Measurements from ENCODE around the gene TTC9B. TPM values are rescaled to one million over a fixed set of nuclear protein-coding genes. Genes with fewer than 3 reads are reported as not detected.

The TTC9B gene
- total and polyA plus RNA-seq, 4 experiments from 2014 or later, result not detected

DNA sequence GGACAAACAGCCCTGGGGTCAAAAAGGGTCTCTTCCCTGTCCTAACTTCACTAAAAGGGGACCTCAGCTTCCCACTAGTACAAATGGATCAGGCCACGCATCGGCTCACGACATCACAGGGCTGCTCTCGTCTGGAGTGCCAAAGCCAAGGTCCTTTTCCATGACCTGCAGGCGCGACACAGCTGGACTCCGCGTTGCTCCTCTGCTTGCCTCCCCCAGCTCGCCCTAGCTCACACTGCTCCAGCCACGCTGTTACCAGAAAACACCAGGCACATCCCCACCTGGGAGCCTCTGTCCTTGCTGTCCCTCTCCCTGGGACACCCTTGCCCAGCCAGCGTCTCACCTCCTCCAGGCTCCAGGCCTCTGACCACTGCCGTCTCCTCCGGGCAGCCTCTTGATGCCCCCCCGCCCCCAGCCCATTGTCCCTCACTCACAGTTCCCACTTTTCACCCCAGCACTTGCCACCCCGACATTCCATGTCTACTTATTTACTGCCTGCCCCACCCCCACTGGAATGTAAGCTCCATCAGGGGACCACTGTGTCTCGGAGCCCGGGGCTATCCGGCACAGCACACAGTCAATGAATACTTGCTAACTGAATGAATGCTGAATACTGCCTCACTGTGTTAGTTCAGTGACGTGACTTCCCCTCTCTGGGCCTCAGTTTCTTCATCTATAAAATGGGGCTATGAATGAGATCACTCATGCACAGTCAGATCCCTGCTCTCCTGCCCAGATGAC lies 46.3 kb upstream of the TTC9B start:
- H3K36me3 Mint-ChIP-seq, result peaks cover 18 to 59% of the 10 kb centered on the region in 2 donors

DNA sequence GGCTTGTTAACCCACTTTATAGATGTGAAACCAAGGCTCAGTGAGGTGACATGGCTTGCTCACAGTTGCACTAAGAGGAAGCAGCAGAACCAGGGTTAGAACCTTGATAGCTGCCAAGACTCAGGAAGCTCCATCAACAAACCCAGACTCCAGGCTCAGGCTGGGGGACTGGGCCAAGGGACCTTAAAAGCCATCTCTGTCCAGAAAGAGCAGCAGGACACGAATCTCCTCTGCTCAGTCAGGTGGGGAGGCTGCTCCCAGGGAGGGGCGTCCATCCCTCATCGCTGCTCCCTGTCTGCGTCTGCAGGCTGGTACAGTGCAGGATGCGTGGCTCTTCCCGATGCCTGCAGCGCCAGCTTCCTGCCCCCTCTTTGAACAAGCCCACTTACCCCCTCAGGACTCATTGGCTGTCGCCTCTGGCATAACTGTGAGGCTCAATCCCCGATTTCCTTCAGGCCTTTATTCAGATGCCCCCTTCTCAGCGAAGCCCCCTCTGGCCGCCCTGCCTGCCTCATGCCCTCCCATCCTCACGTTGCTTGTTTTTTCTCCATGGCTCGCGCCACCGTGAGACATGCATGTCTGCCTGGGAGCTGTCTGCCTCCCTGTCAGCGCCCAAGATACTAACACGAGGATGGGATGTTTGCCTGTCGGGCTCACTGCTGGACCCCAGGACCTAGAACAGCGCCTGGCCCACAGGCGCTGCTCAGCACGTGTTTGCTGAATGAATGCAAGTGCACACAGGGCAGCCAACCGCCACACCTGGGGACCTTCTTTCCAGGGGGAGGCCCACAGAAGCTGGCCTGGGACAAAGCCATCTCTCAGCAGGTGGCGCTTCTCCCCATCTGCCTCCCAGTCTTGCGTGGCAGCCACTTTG lies 45.5 kb upstream of the TTC9B start:
- ChIA-PET CTCF (ENCODE audit: partially characterized antibody) (no interaction called here), POLR2A (ENCODE audit: partially characterized antibody) (no interaction called here)
- peaks cover 18 to 55% of the 10 kb centered on the region in 2 donors for H3K36me3 Mint-ChIP-seq
- Histone ChIP-seq H3K36me3 (ENCODE audit: insufficient read depth, low read length) (peaks cover 14% of the 10 kb centered on the region), H3K4me1 (ENCODE audit: insufficient read depth, low read length) (no peaks in the 10 kb centered on the region), H3K27ac (ENCODE audit: low read depth, low read length) (no peak overlapping the region), H3K27me3 (ENCODE audit: insufficient read depth, low read length) (no peaks in the 10 kb centered on the region), H3K4me3 (ENCODE audit: low read length in 2 of 2) (no peak overlapping the region), H3K9me3 (ENCODE audit: control insufficient read depth in 1 of 2, low read length in 2 of 2) (no peaks in the 10 kb centered on the region)
- H3K9me3 Mint-ChIP-seq, result peaks cover 0 to 2% (median 0%) of the 10 kb centered on the region in 8 donors
- H3K27ac Mint-ChIP-seq, result no peak overlapping the region
- H3K4me1 Mint-ChIP-seq, result peaks cover 14 to 47% (median 28%) of the 10 kb centered on the region in 4 donors
- H3K27me3 Mint-ChIP-seq, result no peaks in the 10 kb centered on the region
- intact Hi-C loops (cut with micrococcal nuclease), result no loop called here
- no peak for DNase-seq
- H3K4me3 Mint-ChIP-seq, result no peak overlapping the region

More for the DNA sequence above, 46.3 kb upstream of the TTC9B start:
- Histone ChIP-seq H3K27ac (ENCODE audit: low read depth, low read length) (no peak overlapping the region), H3K27me3 (ENCODE audit: insufficient read depth, low read length) (no peaks in the 10 kb centered on the region), H3K4me1 (ENCODE audit: insufficient read depth, low read length) (no peaks in the 10 kb centered on the region), H3K9me3 (ENCODE audit: control insufficient read depth in 1 of 2, low read length in 2 of 2) (no peaks in the 10 kb centered on the region), H3K4me3 (ENCODE audit: low read length in 2 of 2) (no peak overlapping the region), H3K36me3 (ENCODE audit: insufficient read depth, low read length) (peaks cover 14% of the 10 kb centered on the region)
- no peak overlapping the region for H3K4me3 Mint-ChIP-seq
- peaks cover 0 to 2% (median 0%) of the 10 kb centered on the region in 8 donors for H3K9me3 Mint-ChIP-seq
- POLR2A ChIA-PET (ENCODE audit: partially characterized antibody), result interaction anchor here (0.6 to 0.7 kb wide), 2 partner anchors 14 to 41 kb away, joined by 3 read pairs; no protein-coding TSS in a partner anchor
- peaks cover 13 to 46% (median 29%) of the 10 kb centered on the region in 4 donors for H3K4me1 Mint-ChIP-seq
- no peak overlapping the region for H3K27ac Mint-ChIP-seq
- no peak for DNase-seq
- intact Hi-C loops (cut with micrococcal nuclease), result no loop called here
- CTCF ChIA-PET (ENCODE audit: partially characterized antibody), result no interaction called here
- no peaks in the 10 kb centered on the region for H3K27me3 Mint-ChIP-seq

DNA sequence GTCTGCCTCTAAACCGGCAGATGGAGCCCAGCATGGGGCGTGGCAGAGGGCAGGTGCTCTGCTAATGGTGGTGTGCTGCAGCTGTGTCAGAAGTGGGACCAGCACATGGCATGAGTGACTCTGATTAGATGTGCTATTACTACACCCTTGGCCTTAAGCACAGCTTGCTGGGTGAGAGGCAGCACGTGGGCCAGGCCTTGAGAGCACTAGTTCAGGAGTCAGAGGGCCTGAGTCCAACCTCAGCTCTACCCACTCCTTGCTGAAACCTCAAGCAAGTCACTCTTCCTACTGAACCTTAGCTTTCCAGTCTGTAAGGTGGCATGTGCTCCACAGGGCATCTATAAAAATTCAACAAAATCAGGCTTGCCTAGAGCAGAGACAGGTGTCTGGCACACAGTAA lies 44.2 kb upstream of the TTC9B start:
- no peaks in the 10 kb centered on the region for H3K4me1 ChIP-seq (ENCODE audit: insufficient read depth, low read length)
- H3K36me3 ChIP-seq (ENCODE audit: insufficient read depth, low read length), result peaks cover 14% of the 10 kb centered on the region
- Mint-ChIP-seq H3K9me3 (peaks cover 0 to 2% (median 0%) of the 10 kb centered on the region in 8 donors), H3K36me3 (peaks cover 19 to 53% of the 10 kb centered on the region in 2 donors), H3K27ac (no peak overlapping the region), H3K4me3 (no peak overlapping the region), H3K27me3 (no peaks in the 10 kb centered on the region), H3K4me1 (peaks cover 16 to 49% (median 25%) of the 10 kb centered on the region in 4 donors)
- H3K9me3 ChIP-seq (ENCODE audit: control insufficient read depth in 1 of 2, low read length in 2 of 2), result no peaks in the 10 kb centered on the region
- no peak overlapping the region for H3K27ac ChIP-seq (ENCODE audit: low read depth, low read length)
- intact Hi-C loops (cut with micrococcal nuclease), result no loop called here
- ChIA-PET POLR2A (ENCODE audit: partially characterized antibody) (interaction anchor here (0.6 kb wide), 1 partner anchor 8 kb away, joined by 3 read pairs; no protein-coding TSS in a partner anchor), CTCF (ENCODE audit: partially characterized antibody) (no interaction called here)
- H3K4me3 ChIP-seq (ENCODE audit: low read length in 2 of 2), result no peak overlapping the region
- DNase-seq, result no peak
- H3K27me3 ChIP-seq (ENCODE audit: insufficient read depth, low read length), result no peaks in the 10 kb centered on the region

DNA sequence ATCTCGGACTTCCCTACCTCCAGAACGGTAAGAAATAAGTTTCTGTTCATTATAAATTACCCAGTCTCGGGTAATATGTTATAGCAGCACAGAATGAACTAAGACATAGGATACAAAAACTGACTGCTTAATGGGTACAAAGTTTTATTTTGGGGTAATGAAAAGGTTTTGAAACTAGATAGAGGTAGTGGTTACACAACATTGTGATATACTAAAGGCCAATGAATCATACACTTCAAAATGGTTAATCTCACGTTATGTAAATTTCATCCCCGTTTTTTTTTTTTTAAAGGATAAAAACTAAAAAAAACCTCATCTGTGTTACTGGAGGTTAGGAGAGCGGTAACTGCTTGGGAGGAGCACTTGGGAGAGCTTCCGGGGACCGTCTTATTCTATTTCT lies 43.4 kb upstream of the TTC9B start:
- H3K27me3 ChIP-seq (ENCODE audit: insufficient read depth, low read length), result no peaks in the 10 kb centered on the region
- no peak overlapping the region for H3K27ac ChIP-seq (ENCODE audit: low read depth, low read length)
- POLR2A ChIA-PET (ENCODE audit: partially characterized antibody), result interaction anchor here (0.6 kb wide), 1 partner anchor 9 kb away, joined by 3 read pairs; no protein-coding TSS in a partner anchor
- intact Hi-C loops (cut with micrococcal nuclease), result no loop called here
- Mint-ChIP-seq H3K27me3 (no peaks in the 10 kb centered on the region), H3K9me3 (peaks cover 0 to 2% (median 0%) of the 10 kb centered on the region in 8 donors), H3K4me3 (no peak overlapping the region), H3K27ac (peak overlapping the region in 1 of 7 donors; percentile 10), H3K36me3 (peaks cover 18 to 51% of the 10 kb centered on the region in 2 donors), H3K4me1 (peaks cover 14 to 49% (median 22%) of the 10 kb centered on the region in 4 donors)
- H3K4me1 ChIP-seq (ENCODE audit: insufficient read depth, low read length), result no peaks in the 10 kb centered on the region
- CTCF ChIA-PET (ENCODE audit: partially characterized antibody), result no interaction called here
- no peak overlapping the region for H3K4me3 ChIP-seq (ENCODE audit: low read length in 2 of 2)
- DNase-seq, result no peak
- peaks cover 17% of the 10 kb centered on the region for H3K36me3 ChIP-seq (ENCODE audit: insufficient read depth, low read length)
- no peaks in the 10 kb centered on the region for H3K9me3 ChIP-seq (ENCODE audit: control insufficient read depth in 1 of 2, low read length in 2 of 2)

DNA sequence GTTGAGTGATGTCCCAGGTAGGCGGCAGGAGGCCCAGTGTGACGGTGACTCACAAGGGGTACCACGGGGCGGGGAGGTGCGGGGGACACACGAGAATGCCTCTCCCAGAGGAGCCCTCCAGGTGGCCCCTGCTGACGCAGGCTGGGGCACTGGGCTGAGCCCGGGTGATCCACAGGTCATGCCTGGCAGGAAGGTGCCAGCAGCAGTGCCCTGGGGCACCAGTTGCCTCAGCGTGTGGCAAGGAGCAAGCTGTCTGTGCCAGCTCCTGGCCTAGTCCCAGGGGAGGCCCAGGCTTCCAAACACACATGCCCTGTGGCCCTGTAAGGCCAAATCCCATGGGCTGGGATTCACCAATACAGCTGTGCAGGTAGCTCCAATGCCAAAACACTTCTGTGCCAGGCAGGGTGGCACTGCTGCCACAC lies 38.9 kb upstream of the TTC9B start:
- H3K4me1 ChIP-seq (ENCODE audit: insufficient read depth, low read length), result no peaks in the 10 kb centered on the region
- intact Hi-C loops (cut with micrococcal nuclease), result no loop called here
- H3K36me3 Mint-ChIP-seq, result peaks cover 42 to 65% of the 10 kb centered on the region in 2 donors
- peaks cover 0 to 2% (median 0%) of the 10 kb centered on the region in 8 donors for H3K9me3 Mint-ChIP-seq
- peaks cover 33% of the 10 kb centered on the region for H3K36me3 ChIP-seq (ENCODE audit: insufficient read depth, low read length)
- peaks cover 17 to 47% (median 24%) of the 10 kb centered on the region in 4 donors for H3K4me1 Mint-ChIP-seq
- H3K4me3 Mint-ChIP-seq, result no peak overlapping the region
- H3K4me3 ChIP-seq (ENCODE audit: low read length in 2 of 2), result no peak overlapping the region
- ChIA-PET POLR2A (ENCODE audit: partially characterized antibody) (interaction anchor here (0.7 kb wide), 1 partner anchor 81 kb away, joined by 3 read pairs; no protein-coding TSS in a partner anchor), CTCF (ENCODE audit: partially characterized antibody) (no interaction called here)
- H3K27me3 ChIP-seq (ENCODE audit: insufficient read depth, low read length), result no peaks in the 10 kb centered on the region
- H3K9me3 ChIP-seq (ENCODE audit: control insufficient read depth in 1 of 2, low read length in 2 of 2), result no peaks in the 10 kb centered on the region
- no peak overlapping the region for H3K27ac ChIP-seq (ENCODE audit: low read depth, low read length)
- no peak for DNase-seq
- no peaks in the 10 kb centered on the region for H3K27me3 Mint-ChIP-seq
- H3K27ac Mint-ChIP-seq, result no peak overlapping the region

DNA sequence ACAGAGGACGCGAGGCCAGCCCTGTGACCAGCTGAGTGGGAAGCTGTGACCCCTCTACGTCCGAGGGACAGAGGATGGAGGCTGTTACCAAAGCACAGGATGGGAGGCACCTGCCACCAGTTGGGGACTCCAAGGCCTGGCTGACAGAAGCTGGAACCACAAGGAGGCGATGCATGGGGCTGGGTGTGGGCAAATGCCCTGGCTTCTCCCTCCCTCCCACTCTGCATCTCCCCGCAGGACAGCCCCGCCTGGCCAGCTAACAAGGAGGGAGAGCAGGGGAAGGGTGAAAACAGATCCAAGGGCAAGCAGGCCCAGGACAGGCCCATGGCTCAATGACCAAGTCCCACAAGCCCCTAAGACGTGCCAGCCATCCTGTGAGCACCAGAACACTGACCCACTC lies 38.3 kb upstream of the TTC9B start:
- H3K4me1 Mint-ChIP-seq, result peaks cover 17 to 47% (median 25%) of the 10 kb centered on the region in 4 donors
- H3K4me3 Mint-ChIP-seq, result no peak overlapping the region
- POLR2A ChIA-PET (ENCODE audit: partially characterized antibody), result no interaction called here
- H3K36me3 Mint-ChIP-seq, result peaks cover 45 to 62% of the 10 kb centered on the region in 2 donors
- H3K27ac Mint-ChIP-seq, result no peak overlapping the region
- intact Hi-C loops (cut with micrococcal nuclease), result no loop called here
- no peaks in the 10 kb centered on the region for H3K27me3 ChIP-seq (ENCODE audit: insufficient read depth, low read length)
- CTCF ChIA-PET (ENCODE audit: partially characterized antibody), result no interaction called here
- H3K9me3 Mint-ChIP-seq, result peaks cover 0 to 2% (median 0%) of the 10 kb centered on the region in 8 donors
- H3K27ac ChIP-seq (ENCODE audit: low read depth, low read length), result no peak overlapping the region
- H3K4me1 ChIP-seq (ENCODE audit: insufficient read depth, low read length), result no peaks in the 10 kb centered on the region
- no peak for DNase-seq
- peaks cover 33% of the 10 kb centered on the region for H3K36me3 ChIP-seq (ENCODE audit: insufficient read depth, low read length)
- no peaks in the 10 kb centered on the region for H3K27me3 Mint-ChIP-seq
- H3K4me3 ChIP-seq (ENCODE audit: low read length in 2 of 2), result no peak overlapping the region
- no peaks in the 10 kb centered on the region for H3K9me3 ChIP-seq (ENCODE audit: control insufficient read depth in 1 of 2, low read length in 2 of 2)

DNA sequence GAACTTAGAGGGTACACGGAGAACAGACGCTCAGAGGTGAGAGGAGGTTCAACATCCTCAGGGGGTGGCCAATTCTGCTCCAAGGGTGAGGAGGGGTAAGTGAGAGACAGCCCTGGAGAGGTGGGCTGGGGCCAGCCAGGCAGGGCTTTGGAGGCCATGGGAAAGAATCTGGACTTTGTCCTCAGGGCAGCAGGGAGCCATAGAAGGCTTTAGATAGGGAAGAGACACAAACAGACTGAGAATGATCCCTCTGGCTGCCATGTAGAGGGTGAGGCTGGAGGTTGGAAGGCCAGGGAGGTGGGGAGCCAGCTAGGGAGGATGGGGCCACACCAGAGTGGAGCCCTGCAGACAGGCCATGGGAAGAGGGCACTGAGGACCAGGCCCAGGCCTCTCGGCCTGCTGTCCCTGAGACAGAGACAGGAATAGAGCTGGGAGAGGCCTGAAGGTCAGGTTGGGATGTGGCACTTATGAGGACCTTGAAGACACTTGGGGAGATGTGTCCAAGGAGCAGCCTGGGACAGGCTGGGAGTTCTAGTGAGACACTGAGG lies 37.5 kb upstream of the TTC9B start:
- H3K27ac ChIP-seq (ENCODE audit: low read depth, low read length), result no peak overlapping the region
- no peak for DNase-seq
- ChIA-PET CTCF (ENCODE audit: partially characterized antibody) (no interaction called here), POLR2A (ENCODE audit: partially characterized antibody) (no interaction called here)
- H3K27ac Mint-ChIP-seq, result peak overlapping the region in 3 of 7 donors; percentile 15 to 55 (median 31)
- no peaks in the 10 kb centered on the region for H3K27me3 Mint-ChIP-seq
- intact Hi-C loops (cut with micrococcal nuclease), result no loop called here
- H3K4me3 Mint-ChIP-seq, result no peak overlapping the region
- H3K4me1 ChIP-seq (ENCODE audit: insufficient read depth, low read length), result no peaks in the 10 kb centered on the region
- peaks cover 50 to 61% of the 10 kb centered on the region in 2 donors for H3K36me3 Mint-ChIP-seq
- H3K27me3 ChIP-seq (ENCODE audit: insufficient read depth, low read length), result no peaks in the 10 kb centered on the region
- peaks cover 33% of the 10 kb centered on the region for H3K36me3 ChIP-seq (ENCODE audit: insufficient read depth, low read length)
- no peak overlapping the region for H3K4me3 ChIP-seq (ENCODE audit: low read length in 2 of 2)
- peaks cover 15 to 41% (median 24%) of the 10 kb centered on the region in 4 donors for H3K4me1 Mint-ChIP-seq
- H3K9me3 ChIP-seq (ENCODE audit: control insufficient read depth in 1 of 2, low read length in 2 of 2), result no peaks in the 10 kb centered on the region
- peaks cover 0 to 2% (median 0%) of the 10 kb centered on the region in 8 donors for H3K9me3 Mint-ChIP-seq
